ENCODE measurements around the gene PPOX.

Gene PPOX

DNA sequence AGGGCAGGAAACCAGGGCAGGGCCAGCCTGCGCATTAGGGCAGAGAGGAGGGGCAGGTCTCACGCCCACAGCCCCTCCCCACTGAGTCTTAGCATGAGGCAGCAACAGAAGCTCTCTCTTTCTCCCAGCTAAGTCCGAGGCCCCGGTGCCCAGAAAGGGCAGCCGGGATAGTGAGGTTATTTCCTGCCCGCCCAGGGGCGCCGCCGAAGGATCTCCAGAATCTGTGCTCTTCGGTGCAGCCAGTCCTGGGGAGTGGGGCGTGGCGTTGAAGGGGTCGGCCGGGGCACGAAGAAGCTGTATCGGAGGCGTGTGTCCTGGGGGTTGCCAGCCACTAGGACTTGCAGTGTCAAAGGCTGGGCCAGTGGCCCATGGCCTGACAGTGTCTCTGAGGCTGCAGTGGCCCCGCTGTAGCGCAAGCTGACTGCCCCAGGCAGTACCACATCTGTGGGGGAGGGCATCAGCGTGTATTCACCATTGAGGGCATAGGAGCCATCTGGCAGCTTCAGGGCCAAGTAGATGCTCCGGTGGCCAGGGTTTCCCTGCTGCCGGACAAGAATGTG is 24.8 kb downstream of the PPOX start:
- no peak for TF ChIP-seq POLR2AphosphoS5 (IDR thresholded peaks at IDR 0.05; ENCODE audit: low read depth)
- no peak for TF ChIP-seq GABPA (IDR thresholded peaks at IDR 0.05; ENCODE audit: low read depth)
- TF ChIP-seq, protein P1, sequence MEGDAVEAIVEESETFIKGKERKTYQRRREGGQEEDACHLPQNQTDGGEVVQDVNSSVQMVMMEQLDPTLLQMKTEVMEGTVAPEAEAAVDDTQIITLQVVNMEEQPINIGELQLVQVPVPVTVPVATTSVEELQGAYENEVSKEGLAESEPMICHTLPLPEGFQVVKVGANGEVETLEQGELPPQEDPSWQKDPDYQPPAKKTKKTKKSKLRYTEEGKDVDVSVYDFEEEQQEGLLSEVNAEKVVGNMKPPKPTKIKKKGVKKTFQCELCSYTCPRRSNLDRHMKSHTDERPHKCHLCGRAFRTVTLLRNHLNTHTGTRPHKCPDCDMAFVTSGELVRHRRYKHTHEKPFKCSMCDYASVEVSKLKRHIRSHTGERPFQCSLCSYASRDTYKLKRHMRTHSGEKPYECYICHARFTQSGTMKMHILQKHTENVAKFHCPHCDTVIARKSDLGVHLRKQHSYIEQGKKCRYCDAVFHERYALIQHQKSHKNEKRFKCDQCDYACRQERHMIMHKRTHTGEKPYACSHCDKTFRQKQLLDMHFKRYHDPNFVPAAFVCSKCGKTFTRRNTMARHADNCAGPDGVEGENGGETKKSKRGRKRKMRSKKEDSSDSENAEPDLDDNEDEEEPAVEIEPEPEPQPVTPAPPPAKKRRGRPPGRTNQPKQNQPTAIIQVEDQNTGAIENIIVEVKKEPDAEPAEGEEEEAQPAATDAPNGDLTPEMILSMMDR (IDR thresholded peaks at IDR 0.05; ENCODE audit: insufficient read depth, low read length) = no peak
- TF ChIP-seq, protein P2, sequence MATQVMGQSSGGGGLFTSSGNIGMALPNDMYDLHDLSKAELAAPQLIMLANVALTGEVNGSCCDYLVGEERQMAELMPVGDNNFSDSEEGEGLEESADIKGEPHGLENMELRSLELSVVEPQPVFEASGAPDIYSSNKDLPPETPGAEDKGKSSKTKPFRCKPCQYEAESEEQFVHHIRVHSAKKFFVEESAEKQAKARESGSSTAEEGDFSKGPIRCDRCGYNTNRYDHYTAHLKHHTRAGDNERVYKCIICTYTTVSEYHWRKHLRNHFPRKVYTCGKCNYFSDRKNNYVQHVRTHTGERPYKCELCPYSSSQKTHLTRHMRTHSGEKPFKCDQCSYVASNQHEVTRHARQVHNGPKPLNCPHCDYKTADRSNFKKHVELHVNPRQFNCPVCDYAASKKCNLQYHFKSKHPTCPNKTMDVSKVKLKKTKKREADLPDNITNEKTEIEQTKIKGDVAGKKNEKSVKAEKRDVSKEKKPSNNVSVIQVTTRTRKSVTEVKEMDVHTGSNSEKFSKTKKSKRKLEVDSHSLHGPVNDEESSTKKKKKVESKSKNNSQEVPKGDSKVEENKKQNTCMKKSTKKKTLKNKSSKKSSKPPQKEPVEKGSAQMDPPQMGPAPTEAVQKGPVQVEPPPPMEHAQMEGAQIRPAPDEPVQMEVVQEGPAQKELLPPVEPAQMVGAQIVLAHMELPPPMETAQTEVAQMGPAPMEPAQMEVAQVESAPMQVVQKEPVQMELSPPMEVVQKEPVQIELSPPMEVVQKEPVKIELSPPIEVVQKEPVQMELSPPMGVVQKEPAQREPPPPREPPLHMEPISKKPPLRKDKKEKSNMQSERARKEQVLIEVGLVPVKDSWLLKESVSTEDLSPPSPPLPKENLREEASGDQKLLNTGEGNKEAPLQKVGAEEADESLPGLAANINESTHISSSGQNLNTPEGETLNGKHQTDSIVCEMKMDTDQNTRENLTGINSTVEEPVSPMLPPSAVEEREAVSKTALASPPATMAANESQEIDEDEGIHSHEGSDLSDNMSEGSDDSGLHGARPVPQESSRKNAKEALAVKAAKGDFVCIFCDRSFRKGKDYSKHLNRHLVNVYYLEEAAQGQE (IDR thresholded peaks at IDR 0.05; ENCODE audit: insufficient replicate concordance, low read depth) = no peak
- no peak for TF ChIP-seq SPI1 (IDR thresholded peaks at IDR 0.05; ENCODE audit: borderline replicate concordance, low read depth)
- H3K27ac ChIP-seq (replicated peaks) = no peak overlapping the region
- DNase-seq (ENCODE audit: low read depth in 1 of 2, low spot score in 1 of 2) = no peak
- no peaks in the 10 kb centered on the region for H3K27me3 ChIP-seq (ENCODE audit: insufficient read depth, poor library complexity, severe bottlenecking)
- no peak overlapping the region for H3K4me3 ChIP-seq (replicated peaks; ENCODE audit: insufficient read depth, low read length)

DNA sequence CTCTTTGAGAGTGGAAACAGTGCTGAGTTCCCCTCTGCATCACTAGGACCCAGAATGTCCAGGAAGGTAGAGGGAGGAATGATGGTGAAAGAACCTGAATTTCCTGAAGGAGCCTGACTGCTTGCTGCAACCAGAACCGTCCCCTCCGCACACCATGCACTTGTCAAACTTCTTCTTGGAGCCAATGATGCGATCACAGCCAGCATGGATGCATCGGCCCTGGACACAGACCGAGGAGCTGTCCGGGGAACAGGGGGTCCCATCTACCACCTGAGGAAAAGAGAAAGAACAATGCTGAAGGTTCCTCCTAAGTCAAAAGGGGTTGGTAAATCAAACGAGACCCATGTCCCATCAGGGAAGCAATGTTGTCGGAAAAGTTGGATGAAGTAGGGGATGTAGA is 25.7 kb downstream of the PPOX start:
- DNase-seq (ENCODE audit: low read depth in 1 of 2, low spot score in 1 of 2) = no peak
- no peak overlapping the region for H3K4me3 ChIP-seq (replicated peaks; ENCODE audit: insufficient read depth, low read length)
- H3K27me3 ChIP-seq (ENCODE audit: insufficient read depth, poor library complexity, severe bottlenecking) = no peaks in the 10 kb centered on the region
- TF ChIP-seq GABPA (IDR thresholded peaks at IDR 0.05; ENCODE audit: low read depth) = no peak
- no peak for TF ChIP-seq POLR2AphosphoS5 (IDR thresholded peaks at IDR 0.05; ENCODE audit: low read depth)
- TF ChIP-seq, protein P2 (IDR thresholded peaks at IDR 0.05; ENCODE audit: insufficient replicate concordance, low read depth) = no peak
- no peak overlapping the region for H3K27ac ChIP-seq (replicated peaks)

DNA sequence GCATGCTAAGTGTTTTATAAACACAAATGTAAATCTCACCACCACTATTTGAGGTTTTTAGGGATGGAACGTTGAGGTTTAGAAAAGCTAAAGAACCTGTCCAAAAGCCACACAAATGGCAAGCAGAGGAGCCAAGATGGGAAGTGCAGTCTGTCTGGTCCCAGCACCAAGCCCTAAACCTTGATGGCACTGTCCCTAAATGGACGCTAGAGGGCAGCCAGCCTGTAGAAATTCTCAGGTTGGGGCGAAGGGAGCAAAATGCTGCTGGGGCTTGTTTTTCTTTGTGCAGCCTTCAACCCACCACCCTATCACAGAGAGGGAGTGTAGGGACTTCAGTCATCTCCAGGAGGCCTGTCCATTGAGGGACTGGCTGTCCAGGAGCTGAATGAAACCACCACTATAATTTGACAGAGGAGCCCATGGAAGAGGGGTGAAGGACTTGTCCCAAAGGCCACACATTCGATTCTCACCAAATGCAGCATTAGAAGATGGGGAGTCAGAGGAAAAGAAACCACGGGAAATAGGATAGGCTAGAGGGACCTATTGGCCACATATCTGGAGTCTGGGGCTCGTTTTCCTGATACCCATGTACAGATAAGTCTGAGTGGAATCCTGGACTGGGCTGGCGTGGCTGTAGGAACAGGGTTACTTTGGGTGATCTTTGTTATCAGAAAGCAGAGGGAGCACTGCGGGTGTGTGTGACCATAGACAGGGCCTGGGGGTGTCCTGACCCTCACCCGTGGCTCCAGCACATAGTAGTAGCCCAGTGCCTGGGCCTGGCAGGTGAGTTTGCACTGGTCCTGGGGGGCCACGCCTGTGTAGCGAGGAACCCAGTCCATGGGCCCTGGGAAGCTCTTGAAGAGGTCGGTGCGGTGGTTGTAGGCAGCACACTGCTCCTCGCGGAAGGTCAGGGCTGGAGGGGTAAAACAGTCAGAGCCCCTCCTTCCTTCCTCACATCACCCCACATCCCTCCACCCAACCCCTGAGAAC is 26.5 kb downstream of the PPOX start:
- peak; percentile 61 to 76 for DNase-seq (ENCODE audit: low read depth in 1 of 2, low spot score in 1 of 2)
- peak; percentile 74 for TF ChIP-seq SPI1 (IDR thresholded peaks at IDR 0.05; ENCODE audit: borderline replicate concordance, low read depth)
- TF ChIP-seq, protein P1 (IDR thresholded peaks at IDR 0.05; ENCODE audit: insufficient read depth, low read length) = peak; percentile 96
- TF ChIP-seq GABPA (IDR thresholded peaks at IDR 0.05; ENCODE audit: low read depth) = no peak
- H3K4me3 ChIP-seq (replicated peaks; ENCODE audit: insufficient read depth, low read length) = no peak overlapping the region

DNA sequence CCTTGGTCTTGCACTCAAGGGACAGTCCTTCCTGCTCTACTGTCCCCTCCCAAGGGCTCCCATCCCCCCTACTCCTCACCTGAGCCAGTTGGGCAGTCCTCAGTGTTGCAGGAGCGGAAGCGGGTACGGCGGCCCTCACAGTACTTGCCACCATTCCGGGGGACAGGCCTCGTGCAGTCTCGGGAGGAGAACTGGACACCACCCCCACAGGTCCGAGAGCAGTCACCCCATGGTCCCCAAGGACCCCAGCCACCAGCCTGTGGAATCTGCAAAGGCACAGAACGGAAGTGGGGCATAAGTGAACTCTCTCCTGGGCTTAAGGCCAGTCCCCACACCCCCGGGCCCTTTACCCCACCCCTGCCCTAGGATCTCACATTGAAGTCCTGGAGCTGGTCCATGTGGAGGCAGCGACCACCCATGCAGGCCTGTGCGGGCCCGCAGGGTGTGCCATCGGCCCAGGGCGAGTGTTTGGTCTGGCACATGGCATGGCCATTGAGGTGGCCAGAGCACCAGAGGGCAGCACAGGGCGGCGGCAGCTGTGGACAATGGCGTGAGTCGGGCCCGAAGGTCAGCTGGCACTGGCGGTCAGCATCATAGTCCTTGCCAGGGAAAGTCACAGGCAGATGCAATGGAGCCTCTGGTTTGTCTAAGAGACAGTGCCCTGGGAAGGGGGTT is 27.5 kb downstream of the PPOX start:
- Histone ChIP-seq H3K27me3 (ENCODE audit: insufficient read depth, poor library complexity, severe bottlenecking) (no peaks in the 10 kb centered on the region), H3K27ac (replicated peaks) (no peak overlapping the region), H3K4me3 (replicated peaks; ENCODE audit: insufficient read depth, low read length) (no peak overlapping the region)
- TF ChIP-seq, protein P2 (IDR thresholded peaks at IDR 0.05; ENCODE audit: insufficient replicate concordance, low read depth) = no peak
- TF ChIP-seq, protein P1 (IDR thresholded peaks at IDR 0.05; ENCODE audit: insufficient read depth, low read length) = no peak
- TF ChIP-seq GABPA (IDR thresholded peaks at IDR 0.05; ENCODE audit: low read depth) (no peak), SPI1 (IDR thresholded peaks at IDR 0.05; ENCODE audit: borderline replicate concordance, low read depth) (no peak), POLR2AphosphoS5 (IDR thresholded peaks at IDR 0.05; ENCODE audit: low read depth) (no peak)
- no peak for DNase-seq (ENCODE audit: low read depth in 1 of 2, low spot score in 1 of 2)

More for the DNA sequence above, 26.5 kb downstream of the PPOX start:
- H3K27ac ChIP-seq (replicated peaks) = no peak overlapping the region
- no peaks in the 10 kb centered on the region for H3K27me3 ChIP-seq (ENCODE audit: insufficient read depth, poor library complexity, severe bottlenecking)
